Sigmoid colon (tissue), 4 donors: Measurements from ENCODE around the gene SULT1E1.

Source experiments
- EP300 ChIP-seq, 4 donors: sonication (generic); formaldehyde crosslinking; IDR thresholded peaks; one replicate each; pipeline ENCODE4 v1.6.1; 2017; ENCODE audit warnings: antibody characterized with exemption in 4 of 4
- POLR2A ChIP-seq, 2 donors: fragments of 450-650 bp; IDR thresholded peaks; one replicate each; pipeline ENCODE4 v1.6.1; 2016; ENCODE audit warnings: antibody characterized with exemption in 2 of 2, mild to moderate bottlenecking in 2 of 2, moderate library complexity in 2 of 2
- TF ChIP-seq, protein P1 (sequence below), 4 experiments: fragments of 450-650 bp in 3 of 4; fragments of 200-600 bp in 1 of 4; IDR thresholded peaks; one replicate each; pipeline ENCODE4 v1.5.1; 2016 to 2019; ENCODE audit warnings: antibody characterized with exemption in 4 of 4, mild to moderate bottlenecking in 3 of 4, moderate library complexity in 2 of 4

DNA sequence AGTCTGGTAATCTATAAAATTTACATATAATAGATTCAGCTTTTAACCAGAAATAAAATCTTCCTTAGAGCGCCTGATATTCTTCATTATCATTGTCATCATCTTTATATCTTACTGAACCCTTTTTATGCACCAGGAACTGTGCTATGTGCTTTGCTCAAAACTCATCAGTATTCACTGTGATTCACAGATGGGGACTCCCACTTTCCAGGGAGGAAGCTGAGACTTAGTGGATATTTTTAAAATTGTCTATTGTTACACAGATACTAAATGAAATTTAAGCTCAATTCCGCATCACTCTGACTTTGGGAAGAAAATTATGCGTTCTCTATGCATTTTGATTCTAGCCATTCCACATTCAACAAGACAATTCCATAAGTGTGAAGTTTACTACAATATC is 34.8 kb upstream of the SULT1E1 start:
- TF ChIP-seq, protein P1, sequence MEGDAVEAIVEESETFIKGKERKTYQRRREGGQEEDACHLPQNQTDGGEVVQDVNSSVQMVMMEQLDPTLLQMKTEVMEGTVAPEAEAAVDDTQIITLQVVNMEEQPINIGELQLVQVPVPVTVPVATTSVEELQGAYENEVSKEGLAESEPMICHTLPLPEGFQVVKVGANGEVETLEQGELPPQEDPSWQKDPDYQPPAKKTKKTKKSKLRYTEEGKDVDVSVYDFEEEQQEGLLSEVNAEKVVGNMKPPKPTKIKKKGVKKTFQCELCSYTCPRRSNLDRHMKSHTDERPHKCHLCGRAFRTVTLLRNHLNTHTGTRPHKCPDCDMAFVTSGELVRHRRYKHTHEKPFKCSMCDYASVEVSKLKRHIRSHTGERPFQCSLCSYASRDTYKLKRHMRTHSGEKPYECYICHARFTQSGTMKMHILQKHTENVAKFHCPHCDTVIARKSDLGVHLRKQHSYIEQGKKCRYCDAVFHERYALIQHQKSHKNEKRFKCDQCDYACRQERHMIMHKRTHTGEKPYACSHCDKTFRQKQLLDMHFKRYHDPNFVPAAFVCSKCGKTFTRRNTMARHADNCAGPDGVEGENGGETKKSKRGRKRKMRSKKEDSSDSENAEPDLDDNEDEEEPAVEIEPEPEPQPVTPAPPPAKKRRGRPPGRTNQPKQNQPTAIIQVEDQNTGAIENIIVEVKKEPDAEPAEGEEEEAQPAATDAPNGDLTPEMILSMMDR (IDR thresholded peaks at IDR 0.05), result no peak
- TF ChIP-seq POLR2A (IDR thresholded peaks at IDR 0.05) (no peak), EP300 (IDR thresholded peaks at IDR 0.05) (no peak)
